Measurements from ENCODE around the gene SGK1.

Gene SGK1

GRCh38 chr6:134356405-134356804, 38.5 kb upstream of the SGK1 start:
- H3K4me3 ChIP-seq (replicated peaks in 1 of 2; ENCODE audit: low read depth in 2 of 2, low read length in 2 of 2): no peak overlapping the region
- no peak for TF ChIP-seq CTCF (IDR thresholded peaks at IDR 0.05; ENCODE audit: low read depth, low read length)
- DNase-seq (ENCODE audit: low read depth in 2 of 2): no peak

- DNase-seq (ENCODE audit: low read depth in 2 of 2): peak; percentile 69 to 90
- TF ChIP-seq CTCF (IDR thresholded peaks at IDR 0.05; ENCODE audit: low read depth, low read length): no peak
- H3K4me3 ChIP-seq (replicated peaks in 1 of 2; ENCODE audit: low read depth in 2 of 2, low read length in 2 of 2): no peak overlapping the region
Observed at GRCh38 chr6:134352786-134353480, 35.0 kb upstream of the SGK1 start.

GRCh38 chr6:134351615-134352474, 33.9 kb upstream of the SGK1 start:
- H3K4me3 ChIP-seq (replicated peaks in 1 of 2; ENCODE audit: low read depth in 2 of 2, low read length in 2 of 2): no peak overlapping the region
- DNase-seq (ENCODE audit: low read depth in 2 of 2): no peak
- TF ChIP-seq CTCF (IDR thresholded peaks at IDR 0.05; ENCODE audit: low read depth, low read length): no peak

GRCh38 chr6:134347885-134348805, 30.2 kb upstream of the SGK1 start:
- TF ChIP-seq CTCF (IDR thresholded peaks at IDR 0.05; ENCODE audit: low read depth, low read length): no peak
- peak; percentile 82 to 99 for DNase-seq (ENCODE audit: low read depth in 2 of 2)
- H3K4me3 ChIP-seq (replicated peaks in 1 of 2; ENCODE audit: low read depth in 2 of 2, low read length in 2 of 2): peak overlapping the region in 1 of 2 donors; percentile 37

GRCh38 chr6:134346932-134347545, 29.1 kb upstream of the SGK1 start:
- no peak for TF ChIP-seq CTCF (IDR thresholded peaks at IDR 0.05; ENCODE audit: low read depth, low read length)
- DNase-seq (ENCODE audit: low read depth in 2 of 2): no peak
- H3K4me3 ChIP-seq (replicated peaks in 1 of 2; ENCODE audit: low read depth in 2 of 2, low read length in 2 of 2): no peak overlapping the region

GRCh38 chr6:134345789-134346188, 27.9 kb upstream of the SGK1 start:
- no peak for TF ChIP-seq CTCF (IDR thresholded peaks at IDR 0.05; ENCODE audit: low read depth, low read length)
- H3K4me3 ChIP-seq (replicated peaks in 1 of 2; ENCODE audit: low read depth in 2 of 2, low read length in 2 of 2): no peak overlapping the region
- DNase-seq (ENCODE audit: low read depth in 2 of 2): peak; percentile 28 to 80

Measured in cardiac fibroblast (primary cell).